K562 (cell line): ENCODE results near the gene DNAJC11. TPM values are rescaled to one million over a fixed set of nuclear protein-coding genes. Genes with fewer than 3 reads are reported as not detected.

Experiments used
- ARID2 ChIP-seq: fragments of 450-650 bp; IDR thresholded peaks from 2 replicates; pipeline ENCODE4 v1.6.1; 2017; ENCODE audit warnings: antibody characterized with exemption, mild to moderate bottlenecking
- CTBP1 ChIP-seq: fragments of 450-650 bp; IDR thresholded peaks from 2 replicates; pipeline ENCODE4 v1.6.1; 2016; ENCODE audit warnings: borderline replicate concordance
- MBD2 ChIP-seq: sonication (generic); IDR thresholded peaks from 2 replicates; pipeline ENCODE4 v1.6.1; 2016; ENCODE audit warnings: low read depth, borderline replicate concordance
- MTA1 ChIP-seq: fragments of 450-650 bp; IDR thresholded peaks from 2 replicates; pipeline ENCODE4 v1.6.1; 2017; ENCODE audit warnings: borderline replicate concordance
- MTA3 ChIP-seq: fragments of 450-650 bp; formaldehyde crosslinking; IDR thresholded peaks from 2 replicates; pipeline ENCODE4 v1.6.1; 2017; ENCODE audit warnings: mild to moderate bottlenecking, borderline replicate concordance
- NRF1 ChIP-seq, 2 experiments: fragments of 450-650 bp; IDR thresholded peaks in 1 of 2; conservative IDR thresholded peaks in 1 of 2; 2 replicates each; pipeline ENCODE4 v1.6.1; 2014; ENCODE audit warnings: mild to moderate bottlenecking in 2 of 2
- POLR2G ChIP-seq: fragments of 200-400 bp; formaldehyde crosslinking; IDR thresholded peaks from 2 replicates; pipeline ENCODE4 v1.6.1; 2017; ENCODE audit warnings: low read depth, mild to moderate bottlenecking, antibody characterized with exemption, low read length, moderate library complexity
- RBFOX2 ChIP-seq: fragments of 200-400 bp; formaldehyde crosslinking; IDR thresholded peaks from 2 replicates; pipeline ENCODE4 v1.6.1; 2017; ENCODE audit warnings: low read depth, mild to moderate bottlenecking, low read length, moderate library complexity
- RBM14 ChIP-seq: fragments of 200-400 bp; formaldehyde crosslinking; IDR thresholded peaks from 2 replicates; pipeline ENCODE4 v1.6.1; 2018; ENCODE audit warnings: low read depth, mild to moderate bottlenecking, low read length, moderate library complexity, borderline replicate concordance; ENCODE audit not compliant: insufficient read depth
- RBM22 ChIP-seq: fragments of 200-400 bp; formaldehyde crosslinking; IDR thresholded peaks from 2 replicates; pipeline ENCODE4 v1.6.1; 2018; ENCODE audit warnings: low read length, low read depth; ENCODE audit not compliant: poor library complexity, severe bottlenecking
- SMC3 ChIP-seq: conservative IDR thresholded peaks from 2 replicates; pipeline ENCODE4 v1.6.1; 2011; ENCODE audit warnings: low read depth, low read length, improper control_type of control experiment; ENCODE audit not compliant: insufficient read depth
- STAG1 ChIP-seq: sonication (generic); formaldehyde crosslinking; IDR thresholded peaks from 2 replicates; pipeline ENCODE4 v1.5.0; 2020; ENCODE audit warnings: missing genetic modification reagents, borderline replicate concordance
- TAF15 ChIP-seq: fragments of 200-400 bp; formaldehyde crosslinking; IDR thresholded peaks from 2 replicates; pipeline ENCODE4 v1.6.1; 2017; ENCODE audit warnings: mild to moderate bottlenecking, low read depth, low read length, moderate library complexity
- ZFX ChIP-seq: sonication (generic); formaldehyde crosslinking; IDR thresholded peaks from 2 replicates; pipeline ENCODE4 v1.8.0; 2022; ENCODE audit warnings: mild to moderate bottlenecking, missing genetic modification reagents, moderate library complexity
- ZNF274 ChIP-seq: IDR thresholded peaks from 2 replicates; pipeline ENCODE4 v1.6.1; 2011; ENCODE audit warnings: low read depth, mild to moderate bottlenecking, low read length, moderate library complexity, borderline replicate concordance
- ZSCAN29 ChIP-seq: fragments of 450-650 bp; IDR thresholded peaks from 2 replicates; pipeline ENCODE4 v1.6.1; 2017
- polyA plus RNA-seq, 8 experiments: library from polyadenylated mRNA; depleted of rRNA in 4 of 8; stranded (reverse) in 5 of 8; unstranded in 3 of 8; fragments of >200 nt; fragmentation: Nextera tagmentation in 2 of 8; fragmentation: Illumina TruSeq in 1 of 8; extraction: Ambion mirVana in 2 of 8; extraction: Trizol in 1 of 8; gene quantifications; 2 replicates each; pipeline versions ENCODE4 v1.2.1 to v1.2.3, GENCODE V29; 2011 to 2014; ENCODE audit warnings: inconsistent platforms in 1 of 8, missing spikeins in 1 of 8
- total RNA-seq, 7 experiments: library from RNA; depleted of rRNA in 6 of 7; stranded (reverse); fragments of >200 nt in 6 of 7; fragmentation: Illumina TruSeq in 2 of 7; extraction: Trizol in 2 of 7; gene quantifications; 2 replicates each; pipeline versions ENCODE4 v1.2.1 to v1.2.3, GENCODE V29; 2011 to 2021; ENCODE audit warnings: low replicate concordance in 1 of 7
- TF ChIP-seq, protein P1 (sequence below), 3 experiments: IDR thresholded peaks in 2 of 3; conservative IDR thresholded peaks in 1 of 3; 2 replicates each; pipeline ENCODE4 v1.5.1; 2011 to 2012; ENCODE audit warnings: low read length in 3 of 3, mild to moderate bottlenecking in 3 of 3, control low read depth in 2 of 3, improper control_type of control experiment in 1 of 3, inconsistent platforms in 1 of 3, low read depth in 1 of 3, mixed read lengths in 1 of 3, moderate library complexity in 1 of 3; ENCODE audit not compliant: insufficient read depth in 2 of 3
- TF ChIP-seq, protein P2 (sequence below), 2 experiments: fragments of 150-350 bp in 1 of 2; IDR thresholded peaks; 2 replicates each; pipeline ENCODE4 v1.6.1; 2012 to 2016; ENCODE audit warnings: low read depth in 2 of 2, low read length in 2 of 2, mild to moderate bottlenecking in 1 of 2, moderate library complexity in 1 of 2
- TF ChIP-seq, protein P3 (sequence below): fragments of 250-450 bp; sonication (Bioruptor Pico); IDR thresholded peaks from 2 replicates; pipeline ENCODE4 v1.4.0; 2020; ENCODE audit warnings: mild to moderate bottlenecking, moderate library complexity

DNAJC11 gene
- total and polyA plus RNA-seq, 9 of the 15 experiments (the other 6 are each of a cell fraction or from before 2014, with no cell fraction given), result 14.1 to 123 (median 76.6) TPM

DNA sequence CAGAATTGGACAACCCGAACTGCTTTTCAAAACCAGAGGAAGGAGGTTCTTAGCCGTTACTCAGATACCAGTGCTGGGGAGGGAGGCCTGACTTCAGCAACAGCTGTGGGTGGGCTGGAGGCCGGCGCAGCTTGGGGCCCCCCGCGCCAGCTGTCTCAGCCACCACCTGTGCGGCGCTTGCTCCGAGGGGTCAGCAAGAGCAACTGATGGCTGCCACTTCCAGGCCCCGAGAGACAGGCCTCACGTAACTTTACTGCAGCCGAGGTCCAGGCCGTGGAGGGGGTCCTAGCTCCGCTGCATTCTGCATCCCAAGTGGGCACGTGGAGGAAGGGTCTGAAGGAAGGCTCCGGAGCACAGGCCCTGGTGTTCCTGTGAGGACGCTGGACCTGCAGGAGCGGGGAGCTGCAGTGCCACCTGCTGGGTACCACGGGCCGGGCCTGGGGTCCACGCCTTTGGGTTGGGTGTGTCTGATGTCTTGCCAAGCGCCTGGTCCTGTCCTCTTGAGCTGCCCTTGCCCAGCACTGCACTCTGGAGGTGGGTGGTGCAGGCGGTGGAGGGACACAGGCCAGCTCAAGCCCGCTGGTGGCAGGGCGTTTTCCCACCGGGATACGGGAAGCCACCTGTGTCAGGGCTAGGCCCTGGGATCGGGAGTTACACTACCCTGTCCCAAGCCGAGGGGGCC, 67.1 kb downstream of the DNAJC11 start (continued):
- TF ChIP-seq, protein P1, sequence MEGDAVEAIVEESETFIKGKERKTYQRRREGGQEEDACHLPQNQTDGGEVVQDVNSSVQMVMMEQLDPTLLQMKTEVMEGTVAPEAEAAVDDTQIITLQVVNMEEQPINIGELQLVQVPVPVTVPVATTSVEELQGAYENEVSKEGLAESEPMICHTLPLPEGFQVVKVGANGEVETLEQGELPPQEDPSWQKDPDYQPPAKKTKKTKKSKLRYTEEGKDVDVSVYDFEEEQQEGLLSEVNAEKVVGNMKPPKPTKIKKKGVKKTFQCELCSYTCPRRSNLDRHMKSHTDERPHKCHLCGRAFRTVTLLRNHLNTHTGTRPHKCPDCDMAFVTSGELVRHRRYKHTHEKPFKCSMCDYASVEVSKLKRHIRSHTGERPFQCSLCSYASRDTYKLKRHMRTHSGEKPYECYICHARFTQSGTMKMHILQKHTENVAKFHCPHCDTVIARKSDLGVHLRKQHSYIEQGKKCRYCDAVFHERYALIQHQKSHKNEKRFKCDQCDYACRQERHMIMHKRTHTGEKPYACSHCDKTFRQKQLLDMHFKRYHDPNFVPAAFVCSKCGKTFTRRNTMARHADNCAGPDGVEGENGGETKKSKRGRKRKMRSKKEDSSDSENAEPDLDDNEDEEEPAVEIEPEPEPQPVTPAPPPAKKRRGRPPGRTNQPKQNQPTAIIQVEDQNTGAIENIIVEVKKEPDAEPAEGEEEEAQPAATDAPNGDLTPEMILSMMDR (IDR thresholded peaks at IDR 0.05 in 2 of 3, conservative IDR thresholded peaks at IDR 0.05 in 1 of 3; ENCODE audit: insufficient read depth in 2 of 3, low read depth in 1 of 3, low read length in 3 of 3), result peak; percentile 68 to 75 (median 72)
- TF ChIP-seq RBM14 (0 out of 2 replicates have a peak, but pooled peaks have one; percentile 61), MBD2 (peak; percentile 21; the same call in 1 of the 2 replicates), RBFOX2 (peak; percentile 41; the same call in 1 of the 2 replicates), POLR2G (peak; percentile 79), SMC3 (0 out of 2 replicates have a peak, but pooled peaks have one; percentile 30), MTA1 (no peak), ZNF274 (no peak), NRF1 (conservative IDR thresholded peaks at IDR 0.05 in 1 of 2, IDR thresholded peaks at IDR 0.05 in 1 of 2) (no peak), ARID2 (peak; percentile 13; the same call in 1 of the 2 replicates), RBM22 (peak; percentile 41), CTBP1 (peak; percentile 27; the same call in 1 of the 2 replicates), TAF15 (no peak), STAG1 (CRISPR knock-in tag) (peak; percentile 45; the same call in 1 of the 2 replicates), MTA3 (no peak), ZSCAN29 (no peak), ZFX (CRISPR knock-in tag) (0 out of 2 replicates have a peak, but pooled peaks have one; percentile 18)
- TF ChIP-seq, protein P2, sequence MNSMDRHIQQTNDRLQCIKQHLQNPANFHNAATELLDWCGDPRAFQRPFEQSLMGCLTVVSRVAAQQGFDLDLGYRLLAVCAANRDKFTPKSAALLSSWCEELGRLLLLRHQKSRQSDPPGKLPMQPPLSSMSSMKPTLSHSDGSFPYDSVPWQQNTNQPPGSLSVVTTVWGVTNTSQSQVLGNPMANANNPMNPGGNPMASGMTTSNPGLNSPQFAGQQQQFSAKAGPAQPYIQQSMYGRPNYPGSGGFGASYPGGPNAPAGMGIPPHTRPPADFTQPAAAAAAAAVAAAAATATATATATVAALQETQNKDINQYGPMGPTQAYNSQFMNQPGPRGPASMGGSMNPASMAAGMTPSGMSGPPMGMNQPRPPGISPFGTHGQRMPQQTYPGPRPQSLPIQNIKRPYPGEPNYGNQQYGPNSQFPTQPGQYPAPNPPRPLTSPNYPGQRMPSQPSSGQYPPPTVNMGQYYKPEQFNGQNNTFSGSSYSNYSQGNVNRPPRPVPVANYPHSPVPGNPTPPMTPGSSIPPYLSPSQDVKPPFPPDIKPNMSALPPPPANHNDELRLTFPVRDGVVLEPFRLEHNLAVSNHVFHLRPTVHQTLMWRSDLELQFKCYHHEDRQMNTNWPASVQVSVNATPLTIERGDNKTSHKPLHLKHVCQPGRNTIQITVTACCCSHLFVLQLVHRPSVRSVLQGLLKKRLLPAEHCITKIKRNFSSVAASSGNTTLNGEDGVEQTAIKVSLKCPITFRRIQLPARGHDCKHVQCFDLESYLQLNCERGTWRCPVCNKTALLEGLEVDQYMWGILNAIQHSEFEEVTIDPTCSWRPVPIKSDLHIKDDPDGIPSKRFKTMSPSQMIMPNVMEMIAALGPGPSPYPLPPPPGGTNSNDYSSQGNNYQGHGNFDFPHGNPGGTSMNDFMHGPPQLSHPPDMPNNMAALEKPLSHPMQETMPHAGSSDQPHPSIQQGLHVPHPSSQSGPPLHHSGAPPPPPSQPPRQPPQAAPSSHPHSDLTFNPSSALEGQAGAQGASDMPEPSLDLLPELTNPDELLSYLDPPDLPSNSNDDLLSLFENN (IDR thresholded peaks at IDR 0.05; ENCODE audit: low read depth in 2 of 2, low read length in 2 of 2), result no peak
- TF ChIP-seq, protein P3, sequence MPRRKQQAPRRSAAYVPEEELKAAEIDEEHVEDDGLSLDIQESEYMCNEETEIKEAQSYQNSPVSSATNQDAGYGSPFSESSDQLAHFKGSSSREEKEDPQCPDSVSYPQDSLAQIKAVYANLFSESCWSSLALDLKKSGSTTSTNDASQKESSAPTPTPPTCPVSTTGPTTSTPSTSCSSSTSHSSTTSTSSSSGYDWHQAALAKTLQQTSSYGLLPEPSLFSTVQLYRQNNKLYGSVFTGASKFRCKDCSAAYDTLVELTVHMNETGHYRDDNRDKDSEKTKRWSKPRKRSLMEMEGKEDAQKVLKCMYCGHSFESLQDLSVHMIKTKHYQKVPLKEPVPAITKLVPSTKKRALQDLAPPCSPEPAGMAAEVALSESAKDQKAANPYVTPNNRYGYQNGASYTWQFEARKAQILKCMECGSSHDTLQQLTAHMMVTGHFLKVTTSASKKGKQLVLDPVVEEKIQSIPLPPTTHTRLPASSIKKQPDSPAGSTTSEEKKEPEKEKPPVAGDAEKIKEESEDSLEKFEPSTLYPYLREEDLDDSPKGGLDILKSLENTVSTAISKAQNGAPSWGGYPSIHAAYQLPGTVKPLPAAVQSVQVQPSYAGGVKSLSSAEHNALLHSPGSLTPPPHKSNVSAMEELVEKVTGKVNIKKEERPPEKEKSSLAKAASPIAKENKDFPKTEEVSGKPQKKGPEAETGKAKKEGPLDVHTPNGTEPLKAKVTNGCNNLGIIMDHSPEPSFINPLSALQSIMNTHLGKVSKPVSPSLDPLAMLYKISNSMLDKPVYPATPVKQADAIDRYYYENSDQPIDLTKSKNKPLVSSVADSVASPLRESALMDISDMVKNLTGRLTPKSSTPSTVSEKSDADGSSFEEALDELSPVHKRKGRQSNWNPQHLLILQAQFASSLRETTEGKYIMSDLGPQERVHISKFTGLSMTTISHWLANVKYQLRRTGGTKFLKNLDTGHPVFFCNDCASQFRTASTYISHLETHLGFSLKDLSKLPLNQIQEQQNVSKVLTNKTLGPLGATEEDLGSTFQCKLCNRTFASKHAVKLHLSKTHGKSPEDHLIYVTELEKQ (CRISPR knock-in tag), result no peak
